Panc1 (cell line): ENCODE data around the gene PCDHGA1. TPM values are rescaled to one million over a fixed set of nuclear protein-coding genes. Genes with fewer than 3 reads are reported as not detected.

Source experiments
- ATAC-seq: fragments of 200-7000 bp; cut with Tn5 transposase; 2 replicates; pipeline ENCODE4 v1.9.1; 2020; ENCODE audit warnings: mild to moderate bottlenecking, moderate library complexity
- BruUV-seq: library from RNA; stranded (reverse); fragments of 400-500 nt; replicated peaks from 2 replicates; lab custom pipeline; 2021; lab: Mats Ljungman, UMichigan
- CTCF ChIA-PET: fragments of 300-600 bp; sonication (Branson Sonifier 250); formaldehyde crosslinking; loops from one replicate; lab custom pipeline; 2022; ENCODE audit warnings: antibody characterized with exemption; lab: Charles Lee
- POLR2A ChIA-PET: fragments of 300-600 bp; sonication (Branson Sonifier 250); formaldehyde crosslinking; loops from one replicate; lab custom pipeline; 2022; ENCODE audit warnings: antibody characterized with exemption; lab: Charles Lee
- DNase-seq: peaks from one replicate; pipeline ENCODE4 v3.0.0-alpha.2; 2010; ENCODE audit warnings: low read depth, low spot score
- H3K27ac ChIP-seq: 2 replicates; pipeline ENCODE4 v1.5.1; 2011; ENCODE audit warnings: mild to moderate bottlenecking, low read length, inconsistent platforms
- H3K27me3 ChIP-seq: fragments of 200-500 bp; sonication (Bioruptor generic); 2 replicates; pipeline ENCODE4 v1.6.0; 2014; ENCODE audit warnings: low read length, inconsistent platforms; ENCODE audit not compliant: control insufficient read depth, insufficient read depth
- H3K36me3 ChIP-seq: fragments of 200-500 bp; sonication (Bioruptor generic); 2 replicates; pipeline ENCODE4 v1.5.1; 2014; ENCODE audit warnings: inconsistent platforms, mild to moderate bottlenecking, low read length, moderate library complexity; ENCODE audit not compliant: control insufficient read depth, insufficient read depth
- H3K4me1 ChIP-seq: 2 replicates; pipeline ENCODE4 v1.5.1; 2011; ENCODE audit warnings: inconsistent platforms, mild to moderate bottlenecking, low read length, moderate library complexity; ENCODE audit not compliant: control insufficient read depth, insufficient read depth
- H3K4me3 ChIP-seq, 2 experiments: 2 replicates each; pipeline ENCODE4 v1.5.1; 2011 to 2012; ENCODE audit warnings: low read depth in 2 of 2, low read length in 2 of 2, mild to moderate bottlenecking in 2 of 2, inconsistent platforms in 1 of 2, moderate library complexity in 1 of 2
- H3K9me3 ChIP-seq: fragments of 200-500 bp; sonication (Bioruptor generic); 2 replicates; pipeline ENCODE4 v1.5.1; 2014; ENCODE audit warnings: low read depth, mild to moderate bottlenecking, inconsistent platforms, low read length, moderate library complexity; ENCODE audit not compliant: control insufficient read depth, insufficient read depth
- CTCF ChIP-seq: fragments of 450-650 bp; IDR thresholded peaks from 2 replicates; pipeline ENCODE4 v1.5.1; 2017; ENCODE audit warnings: mild to moderate bottlenecking
- POLR2AphosphoS5 ChIP-seq: IDR thresholded peaks from 2 replicates; pipeline ENCODE4 v1.6.1; 2012; ENCODE audit warnings: mild to moderate bottlenecking, low read depth, low read length, moderate library complexity
- REST ChIP-seq, 2 experiments: IDR thresholded peaks; 2 replicates each; pipeline ENCODE4 v1.6.1; 2011 to 2012; ENCODE audit warnings: low read depth in 2 of 2, control low read depth in 1 of 2, low read length in 1 of 2, mild to moderate bottlenecking in 1 of 2, moderate library complexity in 1 of 2; ENCODE audit not compliant: insufficient read depth in 1 of 2
- SIN3A ChIP-seq: IDR thresholded peaks from 2 replicates; pipeline ENCODE4 v1.6.1; 2012; ENCODE audit warnings: low read depth, mild to moderate bottlenecking, low read length, moderate library complexity, borderline replicate concordance; ENCODE audit not compliant: insufficient read depth
- TCF7L2 ChIP-seq: IDR thresholded peaks from 2 replicates; pipeline ENCODE4 v1.6.1; 2011; ENCODE audit warnings: mild to moderate bottlenecking, low read depth, low read length, inconsistent platforms
- in situ Hi-C: cut with HindIII; loops from 2 replicates; pipeline ENCODE4 v1.10.0; 2016; ENCODE audit warnings: low sequenced_read_pairs, low pct_unique_long_range_greater_than_20kb
- intact Hi-C: fragments of 100-400 bp; cut with micrococcal nuclease; formaldehyde crosslinking; loops from one replicate; pipeline ENCODE4 v1.10.0; 2022; ENCODE audit not compliant: unreplicated experiment
- total RNA-seq: library from RNA; stranded (reverse); gene quantifications from one replicate; pipeline ENCODE4 v1.2.1, GENCODE V29; 2021; ENCODE audit not compliant: unreplicated experiment

PCDHGA1 gene
- total RNA-seq, 1 experiment from 2014 or later: 0.92 TPM

GRCh38 chr5:141388661-141389060, 58.3 kb downstream of the PCDHGA1 start:
- H3K27me3 ChIP-seq: no peaks in the 10 kb centered on the region
- H3K36me3 ChIP-seq: no peaks in the 10 kb centered on the region
- no peaks in the 10 kb centered on the region for H3K4me1 ChIP-seq
- H3K9me3 ChIP-seq: no peaks in the 10 kb centered on the region; the same call in 1 of the 2 replicates
- CTCF ChIA-PET: no interaction called here
- H3K4me3 ChIP-seq: no peak overlapping the region
- ATAC-seq (no peak), DNase-seq (no peak)
- in situ Hi-C loops (no loop called here), intact Hi-C loops (no loop called here)
- H3K27ac ChIP-seq: no peak overlapping the region
- POLR2A ChIA-PET: no interaction called here
- no TSS peak for BruUV-seq
- TF ChIP-seq TCF7L2 (no peak), REST (IDR thresholded peaks at IDR 0.05; ENCODE audit: insufficient read depth in 1 of 2, low read depth in 2 of 2, low read length in 1 of 2) (no peak), POLR2AphosphoS5 (no peak)

- ChIA-PET POLR2A (no interaction called here), CTCF (no interaction called here)
- no peak for DNase-seq
- intact Hi-C loops (no loop called here), in situ Hi-C loops (no loop called here)
- no peaks in the 10 kb centered on the region for H3K4me1 ChIP-seq
- no peaks in the 10 kb centered on the region for H3K27me3 ChIP-seq
- no peaks in the 10 kb centered on the region for H3K36me3 ChIP-seq
- no peak overlapping the region for H3K4me3 ChIP-seq
- ATAC-seq: no peak
- H3K9me3 ChIP-seq: no peaks in the 10 kb centered on the region; the same call in 1 of the 2 replicates
- no peak overlapping the region for H3K27ac ChIP-seq
- TF ChIP-seq POLR2AphosphoS5 (no peak), TCF7L2 (no peak), SIN3A (no peak), CTCF (no peak), REST (IDR thresholded peaks at IDR 0.05; ENCODE audit: insufficient read depth in 1 of 2, low read depth in 2 of 2, low read length in 1 of 2) (no peak)
- BruUV-seq: no TSS peak
These were observed 59.1 kb downstream of the PCDHGA1 start for GRCh38 chr5:141389153-141390042.
